ENCODE data around the gene DARS1. TPM values are rescaled to one million over a fixed set of nuclear protein-coding genes. Genes with fewer than 3 reads are reported as not detected.
A peak's percentile ranks its signal among the peaks of the same experiment; 100 is the strongest.

DARS1 gene
- polyA plus RNA-seq, 1 donor (not counting 4 experiments of a cell fraction or from before 2014, with no cell fraction given), result 129 TPM

GRCh38 chr2:136027112-136027511 is 41.7 kb upstream of the DARS1 start:
- dilution Hi-C loops (cut with MboI; ENCODE audit: extremely low pct_ligation_motif_present, low sequenced_read_pairs), result no loop called here
- no peaks in the 10 kb centered on the region for H3K9me3 ChIP-seq (ENCODE audit: control insufficient read depth, low read depth, low read length)

GRCh38 chr2:136025057-136025973 is 39.9 kb upstream of the DARS1 start:
- Histone ChIP-seq H3K4me1 (ENCODE audit: control insufficient read depth, extremely low read depth, insufficient read depth, low read length) (peaks cover 3% of the 10 kb centered on the region), H3K36me3 (ENCODE audit: control insufficient read depth in 2 of 2, extremely low read depth in 1 of 2, insufficient read depth in 2 of 2, low read length in 2 of 2) (no peaks in the 10 kb centered on the region), H3K27me3 (ENCODE audit: control insufficient read depth, extremely low read depth, insufficient read depth, low read length) (no peaks in the 10 kb centered on the region), H3K27ac (ENCODE audit: control insufficient read depth, insufficient read depth, low read length) (no peak overlapping the region), H3K79me2 (ENCODE audit: control insufficient read depth, insufficient read depth, low read length) (no peaks in the 10 kb centered on the region), H3K9me3 (ENCODE audit: control insufficient read depth, low read depth, low read length) (no peaks in the 10 kb centered on the region), H3K9ac (ENCODE audit: control insufficient read depth, extremely low read depth, insufficient read depth, low read length) (no peak overlapping the region), H3K4me3 (ENCODE audit: control insufficient read depth in 2 of 3, extremely low read depth in 1 of 3, insufficient read depth in 2 of 3, low read depth in 1 of 3, low read length in 3 of 3) (peak overlapping the region in 1 of 3 experiments; percentile 11), H2AFZ (ENCODE audit: control insufficient read depth, low read length) (peak overlapping the region; percentile 65), H3K4me2 (ENCODE audit: control insufficient read depth, extremely low read depth, insufficient read depth, low read depth, low read length) (peak overlapping the region; percentile 63), H4K20me1 (ENCODE audit: control insufficient read depth, extremely low read depth, insufficient read depth, low read length) (no peaks in the 10 kb centered on the region), H3K9me1 (ENCODE audit: control insufficient read depth, extremely low read depth, insufficient read depth, low read length) (no peaks in the 10 kb centered on the region)
- no peak for FAIRE-seq
- TF ChIP-seq CTCF (optimal IDR thresholded peaks at IDR 0.05 in 1 of 3, IDR thresholded peaks at IDR 0.05 in 1 of 3, conservative IDR thresholded peaks at IDR 0.05 in 1 of 3; ENCODE audit: extremely low read depth in 1 of 3, insufficient read depth in 2 of 3, low read length in 3 of 3) (no peak), EZH2 (IDR thresholded peaks at IDR 0.05; ENCODE audit: low read length) (no peak)
- DNase-seq (ENCODE audit: low read depth, low spot score), result no peak
- dilution Hi-C loops (cut with MboI; ENCODE audit: extremely low pct_ligation_motif_present, low sequenced_read_pairs), result no loop called here

More at GRCh38 chr2:136027112-136027511, 41.7 kb upstream of the DARS1 start:
- Histone ChIP-seq H3K79me2 (ENCODE audit: control insufficient read depth, insufficient read depth, low read length) (no peaks in the 10 kb centered on the region), H3K27me3 (ENCODE audit: control insufficient read depth, extremely low read depth, insufficient read depth, low read length) (no peaks in the 10 kb centered on the region), H3K36me3 (ENCODE audit: control insufficient read depth in 2 of 2, extremely low read depth in 1 of 2, insufficient read depth in 2 of 2, low read length in 2 of 2) (no peaks in the 10 kb centered on the region), H3K4me2 (ENCODE audit: control insufficient read depth, extremely low read depth, insufficient read depth, low read depth, low read length) (no peak overlapping the region), H3K4me3 (ENCODE audit: control insufficient read depth in 2 of 3, extremely low read depth in 1 of 3, insufficient read depth in 2 of 3, low read depth in 1 of 3, low read length in 3 of 3) (no peak overlapping the region), H2AFZ (ENCODE audit: control insufficient read depth, low read length) (no peak overlapping the region), H3K27ac (ENCODE audit: control insufficient read depth, insufficient read depth, low read length) (no peak overlapping the region), H3K9me1 (ENCODE audit: control insufficient read depth, extremely low read depth, insufficient read depth, low read length) (no peaks in the 10 kb centered on the region), H3K9ac (ENCODE audit: control insufficient read depth, extremely low read depth, insufficient read depth, low read length) (no peak overlapping the region), H4K20me1 (ENCODE audit: control insufficient read depth, extremely low read depth, insufficient read depth, low read length) (no peaks in the 10 kb centered on the region), H3K4me1 (ENCODE audit: control insufficient read depth, extremely low read depth, insufficient read depth, low read length) (peaks cover 3% of the 10 kb centered on the region)
- TF ChIP-seq CTCF (optimal IDR thresholded peaks at IDR 0.05 in 1 of 3, IDR thresholded peaks at IDR 0.05 in 1 of 3, conservative IDR thresholded peaks at IDR 0.05 in 1 of 3; ENCODE audit: extremely low read depth in 1 of 3, insufficient read depth in 2 of 3, low read length in 3 of 3) (no peak), EZH2 (IDR thresholded peaks at IDR 0.05; ENCODE audit: low read length) (no peak)
- DNase-seq (ENCODE audit: low read depth, low spot score) (no peak), FAIRE-seq (no peak)

All from keratinocyte (primary cell).